GM12891 (cell line): ENCODE results near the gene ZNF692.

Experiments used
- POLR2A ChIP-seq: IDR thresholded peaks from 2 replicates; pipeline ENCODE4 v1.6.1; 2011; ENCODE audit warnings: low read depth, low read length, control low read depth
- POLR2AphosphoS5 ChIP-seq: IDR thresholded peaks from 2 replicates; pipeline ENCODE4 v1.6.1; 2011; ENCODE audit warnings: low read depth, low read length, control low read depth
- POU2F2 ChIP-seq: IDR thresholded peaks from 2 replicates; pipeline ENCODE4 v1.6.1; 2011; ENCODE audit warnings: low read depth, mild to moderate bottlenecking, control low read depth, low read length, moderate library complexity

- no peak; the same call in 1 of the 2 replicates for TF ChIP-seq POLR2AphosphoS5
- TF ChIP-seq POLR2A = no peak
- no peak for TF ChIP-seq POU2F2
Measured at GRCh38 chr1:248851390-248851789, 7.5 kb downstream of the ZNF692 start.
